GM19438 (cell line): ENCODE measurements around the gene DDX24.

Experiments
- ATAC-seq: cut with Tn5 transposase; IDR thresholded peaks from one replicate; pipeline ENCODE4 v1.9.1; 2021; ENCODE audit warnings: low read depth; ENCODE audit not compliant: unreplicated experiment

Gene DDX24

GRCh38 chr14:94051779-94052178, 29.2 kb downstream of the DDX24 start:
- no peak for ATAC-seq

DNA sequence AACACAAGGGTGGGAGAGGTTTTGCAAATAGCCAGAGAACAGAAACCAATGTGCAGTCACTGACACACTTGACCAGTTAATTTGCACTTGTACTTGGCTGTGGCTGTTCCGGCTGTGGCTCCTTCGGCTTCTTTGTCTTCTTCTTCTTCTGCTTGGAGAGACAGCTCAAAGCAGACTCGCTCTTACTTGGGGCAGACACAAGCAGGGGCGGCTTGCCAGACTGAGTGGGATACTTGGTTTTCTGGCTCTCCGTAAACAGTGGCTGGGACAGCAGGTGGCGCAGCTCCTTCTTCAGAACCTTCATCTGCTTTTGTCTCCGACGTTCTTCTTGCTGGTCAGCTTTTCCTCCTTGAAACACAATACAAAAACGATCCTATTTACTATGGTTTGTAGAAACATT, 29.9 kb downstream of the DDX24 start:
- ATAC-seq: no peak

DNA sequence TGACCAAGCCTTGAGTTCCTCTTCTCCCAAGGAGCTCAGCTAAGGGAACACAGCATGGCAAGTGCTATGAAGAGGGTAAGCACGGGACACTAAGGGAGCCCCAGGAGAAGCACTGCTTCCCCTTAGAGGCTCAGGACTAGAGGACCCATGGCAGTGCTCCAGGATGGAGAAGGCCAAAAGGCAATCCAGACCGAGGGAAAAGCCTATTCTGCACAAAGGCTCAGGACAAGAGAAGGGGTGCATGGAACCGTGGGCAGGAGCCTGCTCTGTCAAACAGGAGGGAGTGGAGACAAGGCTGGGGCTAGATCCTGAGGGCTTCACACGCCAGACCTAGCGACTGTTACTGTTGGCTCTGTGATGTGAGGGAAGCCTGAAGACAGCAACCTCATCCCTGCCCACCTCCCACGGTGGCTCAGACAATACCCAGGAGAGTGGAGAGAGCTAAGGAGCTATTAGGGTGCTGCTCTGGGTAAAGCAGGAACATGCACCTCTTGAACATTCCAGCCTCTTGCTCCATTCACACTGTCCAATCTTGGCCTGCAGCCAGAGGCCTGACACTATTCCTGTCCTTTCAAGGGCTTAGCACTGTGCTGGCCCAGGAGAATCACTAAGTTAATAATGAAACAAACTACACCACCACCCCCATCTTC, 30.6 kb downstream of the DDX24 start:
- no peak for ATAC-seq

- ATAC-seq: no peak
These were observed 31.4 kb downstream of the DDX24 start for GRCh38 chr14:94049625-94050023.

GRCh38 chr14:94048691-94049624, 32.0 kb downstream of the DDX24 start:
- no peak for ATAC-seq

GRCh38 chr14:94047581-94047980, 33.4 kb downstream of the DDX24 start:
- ATAC-seq: no peak

GRCh38 chr14:94046696-94047250, 34.2 kb downstream of the DDX24 start:
- ATAC-seq: no peak

GRCh38 chr14:94045563-94046345, 35.2 kb downstream of the DDX24 start:
- ATAC-seq: no peak

DNA sequence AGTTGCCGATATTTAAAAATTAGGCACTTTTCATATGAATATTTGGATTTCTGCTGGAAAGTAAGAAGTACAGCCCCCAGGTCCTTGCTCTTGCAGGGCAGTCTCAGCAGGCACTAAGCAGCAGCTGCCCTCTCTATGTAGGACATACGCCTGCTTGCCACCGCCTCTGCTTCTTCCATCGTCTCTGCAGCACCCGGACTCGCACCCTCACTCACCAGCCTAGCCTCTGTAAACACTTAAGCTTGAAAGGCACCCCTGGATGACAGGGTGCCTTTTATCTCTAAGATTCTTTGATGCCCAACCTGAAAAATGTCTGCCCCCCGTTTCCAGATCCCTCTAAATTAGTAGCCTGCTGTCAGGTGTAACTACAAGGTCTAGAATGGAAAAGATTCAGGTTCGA, 35.9 kb downstream of the DDX24 start:
- no peak for ATAC-seq

DNA sequence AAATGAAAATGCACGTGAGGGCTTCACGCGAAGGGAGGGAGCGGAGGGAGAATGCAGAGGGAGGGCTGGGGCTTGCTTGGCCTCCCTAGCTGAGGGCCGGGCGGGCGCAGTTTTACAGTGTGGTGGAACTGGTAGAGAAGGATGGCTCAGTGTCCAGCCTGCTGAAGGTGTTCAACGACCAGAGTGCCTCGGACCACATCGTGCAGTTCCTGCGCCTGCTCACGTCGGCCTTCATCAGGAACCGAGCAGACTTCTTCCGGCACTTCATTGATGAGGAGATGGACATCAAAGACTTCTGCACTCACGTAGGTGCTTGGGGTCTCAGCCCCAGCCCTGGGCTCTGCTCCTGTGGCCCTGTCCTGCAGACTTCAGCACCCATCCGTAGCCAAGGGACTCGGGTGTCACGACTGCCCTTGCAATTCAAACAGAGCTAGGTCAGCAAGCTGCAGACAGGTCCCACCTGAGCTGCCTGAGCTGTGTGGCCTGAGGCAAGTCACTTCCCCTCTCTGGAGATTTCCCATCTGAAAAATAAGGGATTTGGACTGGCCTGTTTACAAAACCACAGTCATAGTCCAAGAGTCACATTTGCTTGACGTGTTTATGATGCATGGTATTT, 36.4 kb downstream of the DDX24 start:
- ATAC-seq: no peak

- ATAC-seq: no peak
These were observed 37.1 kb downstream of the DDX24 start for GRCh38 chr14:94043756-94044475.

DNA sequence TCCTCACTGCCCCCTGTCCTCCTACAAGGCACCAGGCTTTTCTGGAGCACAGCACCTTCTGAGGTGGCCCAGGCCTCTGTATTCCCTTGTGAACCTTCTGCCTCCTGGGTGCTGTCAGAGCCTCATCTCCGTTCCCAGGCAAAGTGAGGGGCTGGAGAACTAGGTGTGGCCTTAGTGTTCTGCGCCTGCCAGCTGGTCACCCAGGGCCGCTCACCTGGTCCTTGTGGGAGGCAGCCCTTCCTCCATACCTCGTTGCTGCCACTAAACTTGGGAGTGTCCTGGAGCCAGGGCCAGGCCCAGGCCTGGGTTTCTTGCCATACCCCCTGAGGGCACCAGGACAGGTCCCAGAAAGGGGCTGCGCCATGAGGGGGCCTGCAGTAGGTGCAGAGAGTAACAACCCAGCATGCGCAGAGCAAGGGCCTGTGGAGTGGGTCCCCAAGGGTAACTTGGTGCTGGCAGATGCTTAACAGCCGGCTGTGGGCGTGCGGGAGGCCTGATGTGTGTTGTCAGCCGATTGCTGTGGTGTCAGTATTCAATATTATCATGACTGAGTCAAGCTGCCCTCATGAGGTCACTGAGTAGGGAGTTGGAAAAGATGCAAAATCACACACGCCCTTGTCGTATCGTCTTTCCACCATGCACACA, 37.8 kb downstream of the DDX24 start:
- ATAC-seq: no peak

DNA sequence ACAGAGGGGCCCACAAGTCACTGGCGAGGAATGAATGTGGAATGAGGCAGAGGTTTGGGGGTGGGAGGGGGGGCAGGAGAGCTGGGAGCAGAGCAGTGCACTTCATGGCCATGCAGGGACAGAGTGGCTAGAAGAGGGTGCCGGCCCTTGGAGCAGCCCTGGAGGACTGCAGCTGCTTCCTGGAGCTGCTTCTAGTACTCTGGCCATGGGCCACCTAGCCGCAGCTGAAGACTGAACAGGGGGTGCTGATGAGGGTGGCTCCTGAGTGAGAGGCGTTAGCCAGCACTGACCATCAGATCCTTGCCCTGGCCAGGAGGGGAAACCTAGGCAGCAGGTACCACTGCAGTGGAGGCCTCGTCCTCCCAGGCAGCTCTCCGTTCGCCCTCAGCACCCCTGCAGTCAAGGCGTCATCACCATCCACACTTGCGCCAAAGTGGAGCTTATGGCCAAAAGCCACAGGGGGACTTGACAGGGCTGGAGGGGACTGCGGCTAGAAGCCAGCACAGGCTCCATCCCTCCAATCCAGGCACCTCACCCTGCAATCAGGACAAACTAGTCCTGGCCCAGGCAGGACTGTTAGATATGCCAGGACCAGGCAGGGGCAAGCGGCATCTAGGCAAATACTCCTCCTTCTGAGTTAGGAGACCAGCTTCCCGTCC, 38.4 kb downstream of the DDX24 start:
- ATAC-seq: no peak

DNA sequence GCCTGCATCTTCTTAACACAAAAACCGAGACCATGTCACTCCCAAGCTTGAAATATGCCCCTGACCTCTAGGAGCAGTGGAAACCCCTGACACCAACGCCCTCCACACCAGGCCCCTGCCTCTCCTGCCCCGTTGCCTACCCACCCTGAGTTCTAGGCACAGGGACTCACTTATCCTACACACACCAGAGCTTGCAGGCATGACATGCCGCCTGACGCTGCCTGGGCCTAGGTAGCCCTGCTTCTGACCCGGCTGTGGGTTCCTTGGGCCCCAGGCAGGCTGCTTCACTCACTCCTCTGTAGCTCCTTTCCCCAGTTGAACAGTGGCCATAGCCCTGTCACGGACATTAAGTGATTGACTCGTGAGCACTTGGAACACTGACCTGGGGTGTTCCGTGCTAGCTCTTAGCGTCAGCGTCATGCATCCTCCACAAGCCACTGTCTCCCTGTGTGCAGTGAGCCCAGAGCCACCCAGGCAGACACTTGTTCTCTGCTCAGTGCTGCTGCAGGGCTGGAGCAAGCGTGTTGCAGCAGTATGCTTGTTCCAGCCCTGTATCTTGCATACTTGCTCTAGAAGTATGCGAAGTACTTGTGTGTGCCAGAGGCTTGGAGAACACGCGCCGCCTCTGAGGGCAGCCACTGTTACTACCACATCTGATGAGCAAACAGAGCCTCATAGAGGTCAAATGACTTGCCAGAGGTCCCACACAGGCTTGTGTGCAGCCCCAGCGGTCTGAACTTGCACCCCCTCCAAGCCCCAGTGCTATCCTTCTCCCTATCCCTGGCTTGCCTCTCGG, 39.3 kb downstream of the DDX24 start:
- no peak for ATAC-seq

- ATAC-seq: no peak
These were observed 40.2 kb downstream of the DDX24 start for GRCh38 chr14:94040796-94041195.

- ATAC-seq: no peak
These were observed 40.8 kb downstream of the DDX24 start for GRCh38 chr14:94040247-94040646.

DNA sequence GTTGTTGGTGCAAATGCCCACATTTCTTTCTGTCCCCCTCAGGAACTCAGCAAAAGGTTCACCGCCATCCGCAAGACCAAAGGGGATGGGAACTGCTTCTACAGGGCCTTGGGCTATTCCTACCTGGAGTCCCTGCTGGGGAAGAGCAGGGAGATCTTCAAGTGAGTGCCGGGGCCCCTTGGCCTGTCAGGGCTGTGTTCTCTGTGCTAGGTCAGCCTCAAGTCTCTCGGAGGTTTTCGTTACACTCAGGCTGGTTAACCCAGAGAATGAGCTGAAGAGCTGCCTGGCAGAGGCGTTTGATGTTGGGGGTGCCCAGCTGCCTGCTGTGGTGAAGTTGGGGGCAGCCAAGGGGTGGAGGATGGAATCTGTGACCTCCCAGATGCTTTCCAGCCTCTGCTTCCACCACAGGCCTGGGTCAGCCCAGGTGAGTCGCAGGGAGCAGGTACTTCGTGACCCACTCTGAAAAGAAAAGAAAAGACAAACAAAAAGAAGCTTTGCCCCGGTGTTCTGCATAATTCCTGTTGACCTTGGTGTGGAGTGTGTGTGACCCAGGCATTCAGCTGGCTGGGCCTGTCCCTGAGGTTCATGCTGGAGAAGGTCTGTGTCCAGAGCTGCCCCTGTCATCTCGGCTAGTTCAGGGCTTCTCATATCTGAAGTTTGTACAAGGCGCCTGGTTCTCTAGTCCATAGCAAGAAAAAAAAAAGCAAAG, 41.9 kb downstream of the DDX24 start:
- no peak for ATAC-seq
